ENCODE data around the gene DPYD.

DPYD gene

GRCh38 chr1:97212671-97213070 lies 708.2 kb downstream of the DPYD start:
- Histone ChIP-seq H3K4me3 (replicated peaks; ENCODE audit: low read depth, low read length) (no peak overlapping the region), H3K27me3 (replicated peaks; ENCODE audit: control insufficient read depth, insufficient read depth, low read length) (no peaks in the 10 kb centered on the region), H3K36me3 (ENCODE audit: control insufficient read depth, insufficient read depth, low read length) (no peaks in the 10 kb centered on the region)
- DNase-seq (ENCODE audit: extremely low read depth, insufficient read length): no peak
- TF ChIP-seq, protein P1, sequence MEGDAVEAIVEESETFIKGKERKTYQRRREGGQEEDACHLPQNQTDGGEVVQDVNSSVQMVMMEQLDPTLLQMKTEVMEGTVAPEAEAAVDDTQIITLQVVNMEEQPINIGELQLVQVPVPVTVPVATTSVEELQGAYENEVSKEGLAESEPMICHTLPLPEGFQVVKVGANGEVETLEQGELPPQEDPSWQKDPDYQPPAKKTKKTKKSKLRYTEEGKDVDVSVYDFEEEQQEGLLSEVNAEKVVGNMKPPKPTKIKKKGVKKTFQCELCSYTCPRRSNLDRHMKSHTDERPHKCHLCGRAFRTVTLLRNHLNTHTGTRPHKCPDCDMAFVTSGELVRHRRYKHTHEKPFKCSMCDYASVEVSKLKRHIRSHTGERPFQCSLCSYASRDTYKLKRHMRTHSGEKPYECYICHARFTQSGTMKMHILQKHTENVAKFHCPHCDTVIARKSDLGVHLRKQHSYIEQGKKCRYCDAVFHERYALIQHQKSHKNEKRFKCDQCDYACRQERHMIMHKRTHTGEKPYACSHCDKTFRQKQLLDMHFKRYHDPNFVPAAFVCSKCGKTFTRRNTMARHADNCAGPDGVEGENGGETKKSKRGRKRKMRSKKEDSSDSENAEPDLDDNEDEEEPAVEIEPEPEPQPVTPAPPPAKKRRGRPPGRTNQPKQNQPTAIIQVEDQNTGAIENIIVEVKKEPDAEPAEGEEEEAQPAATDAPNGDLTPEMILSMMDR (IDR thresholded peaks at IDR 0.05; ENCODE audit: insufficient read depth, low read length, poor library complexity, severe bottlenecking): no peak

DNA sequence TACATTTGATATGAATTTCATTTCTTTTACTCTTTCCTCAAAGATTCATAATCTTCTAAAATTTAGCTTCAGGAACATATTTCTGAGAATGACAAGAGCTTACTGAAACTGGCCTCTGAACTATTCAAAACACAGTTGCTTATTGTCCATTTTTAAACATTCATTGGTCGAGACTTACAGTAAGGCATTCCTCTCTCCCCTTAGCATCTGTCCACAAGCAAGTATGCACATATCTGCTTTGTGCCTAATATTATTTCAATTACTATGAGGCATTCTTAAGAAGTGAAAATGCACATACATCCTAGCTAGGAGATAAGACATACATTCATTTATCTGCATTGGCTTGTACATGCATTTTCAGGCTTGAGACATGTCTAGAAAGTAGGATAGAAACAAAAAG lies 710.5 kb downstream of the DPYD start:
- no peak for DNase-seq (ENCODE audit: extremely low read depth, insufficient read length)
- no peaks in the 10 kb centered on the region for H3K36me3 ChIP-seq (ENCODE audit: control insufficient read depth, insufficient read depth, low read length)
- TF ChIP-seq, protein P1 (IDR thresholded peaks at IDR 0.05; ENCODE audit: insufficient read depth, low read length, poor library complexity, severe bottlenecking): no peak

GRCh38 chr1:97209381-97209957 lies 711.4 kb downstream of the DPYD start:
- no peaks in the 10 kb centered on the region for H3K27me3 ChIP-seq (replicated peaks; ENCODE audit: control insufficient read depth, insufficient read depth, low read length)
- no peak for DNase-seq (ENCODE audit: extremely low read depth, insufficient read length)
- no peak overlapping the region for H3K4me3 ChIP-seq (replicated peaks; ENCODE audit: low read depth, low read length)
- no peaks in the 10 kb centered on the region for H3K36me3 ChIP-seq (ENCODE audit: control insufficient read depth, insufficient read depth, low read length)
- TF ChIP-seq, protein P1 (IDR thresholded peaks at IDR 0.05; ENCODE audit: insufficient read depth, low read length, poor library complexity, severe bottlenecking): no peak

More for the DNA sequence above, 710.5 kb downstream of the DPYD start:
- H3K27me3 ChIP-seq (replicated peaks; ENCODE audit: control insufficient read depth, insufficient read depth, low read length): no peaks in the 10 kb centered on the region
- no peak overlapping the region for H3K4me3 ChIP-seq (replicated peaks; ENCODE audit: low read depth, low read length)

- Histone ChIP-seq H3K36me3 (ENCODE audit: control insufficient read depth, insufficient read depth, low read length) (no peaks in the 10 kb centered on the region), H3K4me3 (replicated peaks; ENCODE audit: low read depth, low read length) (no peak overlapping the region), H3K27me3 (replicated peaks; ENCODE audit: control insufficient read depth, insufficient read depth, low read length) (no peaks in the 10 kb centered on the region)
- TF ChIP-seq, protein P1 (IDR thresholded peaks at IDR 0.05; ENCODE audit: insufficient read depth, low read length, poor library complexity, severe bottlenecking): no peak
- no peak for DNase-seq (ENCODE audit: extremely low read depth, insufficient read length)
Measured at GRCh38 chr1:97207868-97208267, 713.0 kb downstream of the DPYD start.

GRCh38 chr1:97204468-97204867 lies 716.4 kb downstream of the DPYD start:
- TF ChIP-seq, protein P1 (IDR thresholded peaks at IDR 0.05; ENCODE audit: insufficient read depth, low read length, poor library complexity, severe bottlenecking): no peak
- Histone ChIP-seq H3K36me3 (ENCODE audit: control insufficient read depth, insufficient read depth, low read length) (no peaks in the 10 kb centered on the region), H3K27me3 (replicated peaks; ENCODE audit: control insufficient read depth, insufficient read depth, low read length) (no peaks in the 10 kb centered on the region), H3K4me3 (replicated peaks; ENCODE audit: low read depth, low read length) (no peak overlapping the region)
- no peak for DNase-seq (ENCODE audit: extremely low read depth, insufficient read length)
